ENCODE data around the gene SPINK8. TPM values are rescaled to one million over a fixed set of nuclear protein-coding genes. Genes with fewer than 3 reads are reported as not detected.

The SPINK8 gene
- total RNA-seq, 1 experiment from 2014 or later = not detected

DNA sequence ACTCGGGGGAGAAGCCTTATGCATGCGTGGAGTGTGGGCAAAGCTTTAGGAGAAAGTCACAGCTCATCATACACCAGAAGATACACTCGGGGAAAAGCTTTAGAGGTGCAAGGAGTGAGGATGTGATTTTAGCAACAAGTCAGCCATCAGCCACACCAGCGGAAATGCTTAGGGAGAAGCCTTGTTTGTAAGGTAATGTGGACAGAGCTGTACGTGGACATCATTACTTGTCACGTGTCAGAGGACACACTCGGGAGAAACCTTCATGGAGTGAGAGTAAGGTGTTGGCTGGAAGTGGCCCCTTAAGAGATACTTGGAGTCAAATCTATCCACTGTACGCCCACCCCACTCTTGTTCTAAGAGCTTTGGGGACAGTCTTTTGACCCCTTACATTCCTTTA is 63.9 kb downstream of the SPINK8 start:
- ATAC-seq (no peak), DNase-seq (no peak)
- BruUV-seq (replicated peaks) = no TSS peak
- Histone ChIP-seq H3K36me3 (ENCODE audit: low read depth, low read length) (peaks cover 8% of the 10 kb centered on the region; the same call in 1 of the 2 replicates), H3F3A (ENCODE audit: low read length, unreplicated experiment) (peaks cover 11% of the 10 kb centered on the region), H3K79me2 (ENCODE audit: low read length) (no peaks in the 10 kb centered on the region), H3K9me2 (replicated peaks; ENCODE audit: low read length) (no peaks in the 10 kb centered on the region), H2AFZ (ENCODE audit: low read length) (no peak overlapping the region), H3K9ac (ENCODE audit: low read length) (no peak overlapping the region), H3K27me3 (ENCODE audit: low read length) (no peaks in the 10 kb centered on the region), H3K4me1 (ENCODE audit: insufficient read depth, low read length) (peaks cover 28% of the 10 kb centered on the region), H3K9me3 (ENCODE audit: low read length) (no peaks in the 10 kb centered on the region), H3K27ac (ENCODE audit: low read length) (peak overlapping the region; percentile 93), H3K4me3 (ENCODE audit: low read length) (no peak overlapping the region), H4K20me1 (ENCODE audit: low read length) (no peaks in the 10 kb centered on the region), H3K4me2 (ENCODE audit: low read length) (no peak overlapping the region)
- ChIA-PET CTCF (interaction anchor here (2.2 to 2.7 kb wide), 2 partner anchors 131 to 167 kb away, joined by 5 to 40 read pairs; no protein-coding TSS in a partner anchor), POLR2A (ENCODE audit: unreplicated experiment) (no interaction called here)
- TF ChIP-seq EZH2 (IDR thresholded peaks at IDR 0.05; ENCODE audit: low read length, unreplicated experiment) (no peak), EZH2phosphoT487 (IDR thresholded peaks at IDR 0.05; ENCODE audit: borderline replicate concordance, low read length) (no peak), CTCF (conservative IDR thresholded peaks at IDR 0.05; ENCODE audit: low read depth, low read length) (no peak)
- intact Hi-C loops (cut with micrococcal nuclease) = loop anchor here (2.0 kb wide), 2 partner anchors 29 to 37 kb away; partner anchors contain the start of gene ZNF589

GRCh38 chr3:48268936-48269561 is 64.4 kb downstream of the SPINK8 start:
- no peaks in the 10 kb centered on the region for H3K9me2 ChIP-seq (replicated peaks; ENCODE audit: low read length)
- H3K79me2 ChIP-seq (ENCODE audit: low read length) = no peaks in the 10 kb centered on the region
- no peaks in the 10 kb centered on the region for H3K27me3 ChIP-seq (ENCODE audit: low read length)
- H3K4me2 ChIP-seq (ENCODE audit: low read length) = peak overlapping the region; percentile 72
- POLR2A ChIA-PET (ENCODE audit: unreplicated experiment) = interaction anchor here (0.5 to 1.3 kb wide), 4 partner anchors 28 to 171 kb away, joined by 3 to 6 read pairs (median 3); partner anchors contain the start of genes CCDC51 and ZNF589
- peak overlapping the region; percentile 93 for H3K27ac ChIP-seq (ENCODE audit: low read length)
- BruUV-seq (replicated peaks) = no TSS peak
- intact Hi-C loops (cut with micrococcal nuclease) = loop anchor here (1.0 to 2.0 kb wide), 3 partner anchors 28 to 75 kb away; partner anchors contain the start of gene ZNF589
- no peak for TF ChIP-seq CTCF (conservative IDR thresholded peaks at IDR 0.05; ENCODE audit: low read depth, low read length)
- H2AFZ ChIP-seq (ENCODE audit: low read length) = peak overlapping the region; percentile 63
- peaks cover 11% of the 10 kb centered on the region for H3F3A ChIP-seq (ENCODE audit: low read length, unreplicated experiment)
- H3K4me3 ChIP-seq (ENCODE audit: low read length) = peak overlapping the region; percentile 27
- no peak for DNase-seq
- no peak for ATAC-seq
- CTCF ChIA-PET = interaction anchor here (0.5 to 2.7 kb wide), 5 partner anchors 14 to 167 kb away, joined by 3 to 40 read pairs (median 5); no protein-coding TSS in a partner anchor
- peak overlapping the region; percentile 55 for H3K9ac ChIP-seq (ENCODE audit: low read length)
- H3K4me1 ChIP-seq (ENCODE audit: insufficient read depth, low read length) = peaks cover 28% of the 10 kb centered on the region
- H3K9me3 ChIP-seq (ENCODE audit: low read length) = no peaks in the 10 kb centered on the region
- H3K36me3 ChIP-seq (ENCODE audit: low read depth, low read length) = peaks cover 8% of the 10 kb centered on the region; the same call in 1 of the 2 replicates
- H4K20me1 ChIP-seq (ENCODE audit: low read length) = no peaks in the 10 kb centered on the region
